CD4-positive, alpha-beta T cell treated with Interleukin-4 for 1 hour (primary cell): ENCODE results near the gene SH3RF1.

Experiments
- DNase-seq, 2 donors: peaks; one replicate each; pipeline ENCODE4 v3.0.0-alpha.2; 2020 to 2022

SH3RF1 gene

DNA sequence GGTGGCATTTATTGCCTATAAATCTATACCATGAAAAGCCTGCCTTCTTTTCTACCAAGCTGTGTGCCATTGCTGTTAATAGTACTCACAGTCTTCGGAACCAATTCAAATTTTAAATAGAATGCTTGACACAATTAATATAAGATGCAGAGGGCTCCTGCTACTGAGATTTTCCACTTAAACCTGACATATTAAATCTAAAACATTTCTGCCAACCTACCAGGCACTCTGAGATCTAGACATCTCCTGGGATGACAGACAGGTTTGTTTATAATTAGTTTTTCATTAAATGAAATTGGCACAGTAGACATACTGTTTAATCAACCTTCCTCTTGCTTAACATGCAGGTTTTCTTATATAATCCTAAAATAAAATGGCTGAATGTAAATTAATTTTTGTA lies 143.4 kb downstream of the SH3RF1 start:
- no peak for DNase-seq

DNA sequence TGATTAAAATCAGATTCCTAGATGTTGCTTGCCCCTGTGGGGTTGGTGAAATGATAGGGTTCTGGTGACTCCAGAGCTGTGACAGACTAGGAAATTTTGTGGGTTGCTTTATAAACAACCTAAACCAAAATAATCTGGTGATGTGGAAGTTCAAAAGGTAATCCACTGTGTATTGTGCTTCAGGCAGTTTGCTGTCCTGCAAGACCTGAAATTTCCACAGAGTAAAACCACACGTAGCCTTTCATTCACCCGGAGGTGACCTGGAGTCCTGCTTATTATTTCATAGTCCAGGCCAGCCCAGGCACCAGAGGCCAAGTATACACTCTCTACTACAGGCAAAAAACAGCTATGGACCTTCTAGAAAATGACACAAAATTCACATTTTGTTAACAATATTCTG lies 146.1 kb downstream of the SH3RF1 start:
- DNase-seq: no peak

DNA sequence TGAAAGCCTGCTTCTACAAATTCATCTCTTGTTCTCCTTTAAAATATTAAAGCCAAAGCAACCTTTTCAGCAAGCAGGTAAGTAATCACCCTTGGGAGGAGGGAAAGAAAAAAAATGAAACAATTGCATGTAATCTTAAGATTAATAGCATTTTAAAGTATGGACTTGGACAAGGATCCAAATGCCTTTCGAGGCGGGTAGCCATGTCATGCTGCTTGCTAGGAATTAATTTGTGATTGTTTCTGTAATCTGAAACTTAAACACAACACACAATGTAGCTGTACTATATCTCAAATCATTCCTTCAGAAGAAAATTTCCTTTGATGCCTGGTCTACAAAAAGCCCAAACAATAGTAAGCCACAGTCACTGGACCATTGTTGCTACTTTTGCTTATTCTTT lies 148.3 kb downstream of the SH3RF1 start:
- no peak for DNase-seq

DNA sequence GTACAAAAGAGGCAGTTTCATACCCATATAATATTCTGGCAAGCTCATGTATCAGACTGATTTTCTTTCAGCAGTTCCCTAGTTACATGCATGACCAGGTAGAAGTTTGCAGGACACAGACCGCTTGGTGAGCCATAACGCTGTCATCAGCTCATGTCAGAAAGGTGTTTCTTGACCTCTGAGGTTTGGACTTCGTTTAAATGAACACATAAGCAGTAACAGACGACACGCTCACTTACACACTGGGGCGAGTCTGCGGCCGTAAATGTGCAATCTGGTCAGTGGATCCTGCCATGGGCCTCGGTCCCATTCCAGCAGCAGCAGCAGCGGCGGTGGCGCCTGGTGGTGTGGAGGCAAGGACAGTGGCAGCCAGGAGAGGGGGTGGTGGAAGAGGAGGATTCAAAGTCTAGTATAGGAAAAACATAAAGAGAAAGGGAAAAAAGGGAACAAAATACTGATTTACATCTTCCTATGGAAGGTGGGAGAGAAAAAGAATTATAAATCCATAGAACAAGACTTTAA lies 148.8 kb downstream of the SH3RF1 start:
- no peak for DNase-seq

DNA sequence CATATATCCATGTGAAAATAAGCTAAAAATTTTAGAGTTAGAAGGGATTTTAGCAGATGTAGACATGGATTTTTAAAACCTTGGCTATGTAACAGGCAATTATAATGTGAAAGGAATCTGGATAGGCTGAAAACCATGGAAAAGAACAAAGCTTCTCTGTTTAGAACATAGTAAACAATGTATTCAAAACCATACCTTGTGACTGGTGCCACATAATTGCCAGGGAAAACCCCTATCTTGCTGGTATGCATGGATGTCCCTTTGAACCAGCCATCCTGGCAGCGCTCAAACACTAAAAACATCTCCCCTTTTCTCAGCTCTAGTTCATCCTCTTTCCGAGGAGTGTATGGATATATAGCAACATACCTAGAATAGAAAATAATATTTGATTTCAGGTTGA lies 150.1 kb downstream of the SH3RF1 start:
- no peak for DNase-seq

DNA sequence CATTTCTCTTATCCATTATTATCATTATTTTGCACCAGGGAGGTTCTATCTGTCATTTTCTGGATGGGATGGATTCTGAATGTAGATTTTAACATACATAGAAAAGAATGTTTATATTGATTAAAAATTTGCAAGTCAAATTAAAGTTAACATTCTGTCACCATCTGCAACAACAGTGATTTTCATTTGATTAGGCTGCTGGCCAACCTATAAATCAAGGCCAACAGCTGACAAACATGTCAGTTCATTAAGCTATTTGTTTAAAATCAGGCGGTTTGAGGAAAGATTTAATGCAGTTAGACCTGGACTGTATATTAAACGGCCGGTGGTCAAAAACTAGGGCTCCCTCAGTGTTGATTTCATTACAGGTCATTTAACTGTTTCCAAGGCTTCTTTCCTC lies 151.2 kb downstream of the SH3RF1 start:
- DNase-seq: no peak

DNA sequence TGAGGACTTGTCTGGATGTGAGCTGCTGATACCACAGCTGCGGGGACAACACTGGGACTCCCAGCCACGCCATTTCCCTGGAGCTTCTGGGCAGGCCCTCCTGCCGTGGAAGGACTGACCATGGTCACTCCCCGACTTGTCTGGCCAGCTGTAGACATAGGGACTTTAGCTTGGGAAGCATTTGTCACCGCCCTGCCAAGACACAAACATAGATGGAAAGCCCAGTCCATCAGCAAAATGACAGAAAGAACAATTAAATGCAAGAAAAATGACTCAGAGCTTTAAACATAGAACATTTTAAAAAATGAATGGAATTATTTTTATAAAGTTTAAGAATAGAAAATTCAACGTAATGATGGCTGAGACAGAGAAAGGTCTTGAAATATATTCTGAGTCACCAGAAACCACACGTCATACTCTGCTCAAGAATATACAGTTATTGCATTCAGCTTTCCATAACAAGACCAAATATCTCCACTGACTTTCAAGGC lies 153.1 kb downstream of the SH3RF1 start:
- no peak for DNase-seq

DNA sequence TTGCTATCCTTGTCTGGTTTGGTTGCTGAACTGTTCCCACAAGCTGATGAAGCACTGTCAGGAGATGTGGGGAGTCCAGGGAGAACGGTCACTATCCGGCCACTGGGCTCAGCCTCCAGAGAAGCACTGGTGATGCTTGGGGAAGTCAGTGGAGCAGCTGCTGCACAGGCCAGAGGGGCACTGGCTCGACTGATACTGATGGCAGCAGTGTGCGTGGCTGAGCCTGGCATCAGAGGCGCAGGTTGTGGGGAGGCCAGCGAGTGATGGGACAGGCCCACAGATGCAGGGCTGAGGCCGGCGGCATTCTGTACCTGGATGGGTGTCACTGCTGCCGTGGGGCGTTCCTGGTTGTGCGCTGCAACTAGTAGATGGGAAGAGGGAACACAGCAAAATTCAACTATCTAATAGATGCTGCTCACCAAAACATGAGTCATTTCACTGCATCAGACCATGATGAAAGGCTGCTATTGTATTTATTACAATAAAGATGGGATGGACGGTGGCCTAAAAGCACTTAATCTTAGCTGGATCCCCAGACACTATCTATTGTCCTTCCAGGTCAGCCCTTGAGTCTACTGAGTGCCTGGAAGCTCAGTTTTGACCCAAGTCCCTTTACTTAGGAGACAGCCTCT lies 154.4 kb downstream of the SH3RF1 start:
- no peak for DNase-seq

DNA sequence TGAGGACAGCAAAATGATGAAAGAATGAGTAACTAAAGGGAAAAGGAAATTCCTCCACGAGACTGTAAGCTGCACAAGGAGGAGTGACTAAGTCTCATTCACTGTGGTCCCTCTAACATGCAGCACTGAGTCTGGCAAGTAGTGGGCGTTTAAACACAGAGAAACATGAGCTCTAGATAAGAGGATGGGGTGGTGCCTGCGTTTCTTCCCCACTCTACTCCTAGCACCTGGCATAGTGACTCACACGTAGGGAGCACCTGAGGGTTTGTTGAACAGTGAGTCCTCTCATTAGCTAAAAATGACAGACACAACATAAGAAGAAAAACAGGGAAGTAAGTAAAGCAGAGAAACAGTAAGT lies 154.9 kb downstream of the SH3RF1 start:
- DNase-seq: no peak

DNA sequence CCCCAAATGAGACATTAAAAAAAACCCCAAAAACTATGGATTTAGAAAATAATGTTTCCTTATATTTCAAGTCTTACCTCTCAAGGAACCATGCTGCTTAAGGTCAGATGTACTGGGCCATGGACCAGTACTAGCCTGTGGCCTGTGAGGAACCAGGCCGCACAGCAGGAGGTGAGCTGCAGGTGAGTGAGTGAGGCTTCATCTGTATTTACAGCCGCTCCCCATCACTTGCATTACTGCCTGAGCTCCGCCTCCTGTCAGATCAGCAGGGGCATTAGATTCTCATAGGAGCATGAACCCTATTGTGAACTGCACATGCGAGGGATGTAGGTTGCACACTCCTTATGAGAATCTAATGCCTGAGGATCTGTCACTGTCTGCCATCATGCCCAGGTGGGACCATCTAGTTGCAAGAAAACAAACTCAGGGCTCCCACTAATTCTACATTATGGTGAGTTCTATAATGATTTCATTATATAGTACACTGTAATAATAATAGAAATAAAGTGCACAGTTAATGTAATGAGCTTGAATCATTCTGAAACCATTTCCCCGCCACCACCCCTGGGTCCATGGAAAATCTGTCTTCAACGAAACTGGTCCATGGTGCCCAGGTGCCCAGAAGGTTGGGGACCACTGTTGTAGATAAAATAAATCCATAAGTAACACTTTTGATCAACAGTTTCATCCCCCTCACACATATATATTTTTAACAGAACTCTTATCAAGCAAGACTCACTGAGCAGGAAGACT lies 155.4 kb downstream of the SH3RF1 start:
- DNase-seq: no peak

DNA sequence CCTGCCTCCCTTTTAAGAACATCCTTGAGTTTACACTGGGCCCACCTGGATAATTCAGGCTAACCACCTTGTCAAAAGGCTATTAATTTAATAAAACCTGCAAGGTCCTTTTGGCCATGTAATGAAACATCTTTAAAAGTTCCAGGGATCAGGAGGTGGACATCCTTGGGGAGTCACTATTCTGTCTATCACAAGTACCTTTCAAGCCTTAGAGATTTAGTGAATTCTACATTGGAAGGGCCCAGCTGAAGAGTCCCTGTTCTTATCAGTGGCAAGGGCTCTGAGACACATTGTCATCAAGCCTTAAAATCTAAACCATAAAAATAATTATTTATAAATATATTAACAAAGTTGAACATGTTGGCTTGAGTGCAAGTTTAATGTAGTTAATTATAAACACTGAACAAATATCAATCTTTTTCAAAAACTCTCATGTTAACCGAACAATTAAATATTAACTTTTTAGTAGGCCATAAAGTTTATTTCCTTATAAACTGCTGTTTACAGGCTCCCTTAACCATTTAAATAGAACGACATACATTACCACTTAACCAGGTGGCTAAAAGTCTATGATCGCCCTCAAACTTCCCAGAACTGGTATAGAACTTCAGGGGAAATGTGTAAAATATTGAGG lies 156.3 kb downstream of the SH3RF1 start:
- DNase-seq: no peak

DNA sequence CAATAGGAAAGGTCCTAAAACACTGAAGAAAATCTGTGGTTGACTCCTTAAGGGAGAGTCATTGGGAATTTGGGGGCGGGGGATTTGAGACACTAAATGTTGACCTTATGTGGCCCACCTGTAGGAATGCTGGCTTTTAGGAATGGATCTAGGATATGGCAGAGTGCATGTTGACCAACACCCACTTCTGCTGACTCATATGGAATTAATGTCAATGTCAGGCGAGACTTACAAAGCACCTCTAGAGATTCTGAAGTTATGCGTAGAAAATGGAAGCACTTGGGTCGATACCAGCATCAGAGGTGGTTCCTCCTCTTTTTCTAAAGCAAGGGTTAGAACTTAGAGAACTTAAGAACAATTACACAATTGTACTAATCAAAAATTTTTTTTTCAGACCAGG lies 160.1 kb downstream of the SH3RF1 start:
- DNase-seq: no peak

DNA sequence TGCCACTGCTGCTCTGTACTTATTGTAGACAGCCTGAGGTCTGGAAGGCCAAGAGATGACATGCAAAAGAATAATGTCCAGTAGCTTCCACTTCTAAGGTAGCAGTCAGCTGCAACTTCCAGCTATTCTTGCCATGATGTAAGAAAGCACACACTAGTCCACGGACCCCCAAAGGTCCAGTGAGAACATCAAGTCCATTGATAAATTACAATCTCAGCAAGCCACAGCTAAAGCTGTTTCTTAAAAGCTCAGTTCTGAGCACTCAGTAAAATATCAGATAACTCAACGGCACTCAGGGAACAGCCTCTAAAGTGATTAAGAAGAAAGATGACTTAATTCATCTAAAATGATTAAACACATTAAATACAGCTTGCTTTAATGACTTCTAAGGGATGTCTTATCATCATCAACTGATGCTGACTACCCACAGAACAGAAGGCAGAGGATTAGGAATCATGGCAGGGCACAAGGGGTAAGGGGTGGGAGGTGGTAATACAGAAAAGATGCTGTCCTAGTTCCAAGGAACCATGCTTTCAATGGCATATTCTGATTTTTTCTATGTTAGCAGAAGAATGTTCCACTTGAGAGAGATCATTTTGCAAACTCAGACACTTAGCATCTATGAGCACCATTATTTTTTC lies 161.6 kb downstream of the SH3RF1 start:
- no peak for DNase-seq

DNA sequence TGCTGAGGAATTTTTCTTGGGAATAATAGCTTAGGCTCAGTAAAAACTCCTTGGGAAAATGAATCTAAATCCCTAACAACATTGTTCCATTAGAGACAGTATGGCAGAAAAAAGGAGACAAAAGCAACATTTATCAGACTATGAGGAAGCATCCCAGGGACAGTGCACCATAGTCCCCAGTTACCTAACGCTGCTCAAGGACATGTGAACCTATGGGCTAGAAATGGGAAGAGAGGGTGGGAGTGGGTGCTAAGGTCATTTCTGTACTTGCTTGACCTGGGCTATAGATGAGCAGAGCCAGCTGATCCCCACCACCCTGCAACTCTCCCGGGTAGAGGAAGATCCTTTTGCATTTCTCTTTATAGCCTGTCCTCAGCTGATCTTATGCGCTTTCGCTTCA lies 162.5 kb downstream of the SH3RF1 start:
- DNase-seq: no peak

DNA sequence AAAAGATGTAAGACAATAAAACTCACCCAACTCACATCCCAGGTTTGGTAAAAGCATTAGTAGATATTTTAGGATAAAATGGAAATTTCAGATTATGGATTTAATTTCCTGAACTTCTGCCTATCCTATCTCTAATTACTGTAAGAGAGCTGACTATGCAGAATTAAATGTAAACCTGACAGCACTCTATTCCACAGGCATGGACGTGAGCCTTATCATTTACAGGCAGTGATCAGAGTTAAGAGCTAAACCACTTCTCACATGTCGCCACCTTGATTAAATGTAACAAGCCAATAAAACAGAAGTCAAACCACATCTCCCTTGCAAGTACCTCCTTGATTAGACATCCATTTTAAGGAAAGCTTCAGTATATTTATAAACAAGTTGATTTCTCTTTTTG lies 163.2 kb downstream of the SH3RF1 start:
- DNase-seq: no peak

DNA sequence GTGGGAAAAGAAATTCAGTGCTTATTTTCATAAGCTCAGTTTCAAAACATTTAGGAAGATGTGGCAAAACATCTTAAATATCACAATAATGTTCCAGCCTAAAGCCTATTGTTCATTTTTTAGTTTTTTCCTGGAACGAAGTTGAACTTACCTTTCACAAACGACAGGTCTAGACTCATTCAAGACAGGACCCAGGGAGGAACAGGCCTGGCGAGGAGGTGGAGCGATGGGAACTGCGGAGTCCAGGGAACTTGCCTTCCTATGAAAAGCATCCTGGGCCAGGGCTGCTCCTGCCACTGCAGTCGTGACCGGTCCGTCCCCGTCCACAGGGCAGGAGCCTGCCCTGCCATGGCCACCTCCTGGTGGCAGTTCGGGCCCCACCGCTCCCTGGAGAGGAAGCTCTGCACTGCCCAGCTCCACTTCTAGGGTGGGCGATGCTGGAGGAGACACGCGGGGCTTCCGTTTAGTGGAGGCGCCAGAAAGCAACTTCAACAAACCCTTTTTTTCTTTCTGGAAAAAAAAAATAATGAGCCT lies 164.0 kb downstream of the SH3RF1 start:
- DNase-seq: no peak

DNA sequence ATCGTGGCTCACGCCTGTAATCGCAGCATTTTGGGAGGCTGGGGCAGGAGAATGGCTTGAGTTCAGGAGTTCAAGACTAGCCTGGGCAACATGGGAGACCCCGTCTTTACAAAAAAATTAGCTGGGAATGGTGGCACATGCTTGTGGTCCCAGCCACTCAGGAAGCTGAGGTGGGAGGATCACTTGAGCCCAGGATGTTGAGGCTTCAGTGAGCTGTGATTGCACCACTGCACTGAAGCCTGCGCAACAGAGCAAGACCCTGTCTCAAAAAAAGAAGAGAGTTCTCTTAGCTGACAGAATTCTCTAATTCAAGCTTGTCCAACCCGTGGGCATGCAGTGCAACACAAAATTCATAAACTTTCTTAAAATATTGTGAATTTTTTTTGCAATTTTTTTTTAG lies 165.1 kb downstream of the SH3RF1 start:
- no peak for DNase-seq

DNA sequence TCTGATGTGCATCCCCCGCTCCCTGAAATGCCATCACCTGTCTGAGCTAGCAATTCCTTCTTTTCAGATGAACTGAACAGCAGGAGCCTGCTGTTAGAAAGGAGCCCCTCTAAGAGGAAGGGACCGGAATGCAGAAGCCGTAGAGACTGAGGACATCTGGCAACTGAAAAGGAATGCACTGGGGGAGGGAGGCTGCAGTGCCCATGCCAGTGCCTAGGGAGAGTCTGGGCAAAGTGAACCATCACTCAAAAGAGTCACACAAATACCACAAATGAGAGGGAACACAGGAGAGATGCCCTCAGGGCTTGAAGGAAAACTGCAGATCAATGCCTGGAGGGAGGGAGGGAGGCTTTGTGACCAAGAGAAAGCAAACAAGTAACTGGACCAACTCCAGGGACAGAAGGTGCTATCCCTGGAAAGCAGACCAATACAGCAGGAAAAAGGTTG lies 166.8 kb downstream of the SH3RF1 start:
- no peak for DNase-seq

DNA sequence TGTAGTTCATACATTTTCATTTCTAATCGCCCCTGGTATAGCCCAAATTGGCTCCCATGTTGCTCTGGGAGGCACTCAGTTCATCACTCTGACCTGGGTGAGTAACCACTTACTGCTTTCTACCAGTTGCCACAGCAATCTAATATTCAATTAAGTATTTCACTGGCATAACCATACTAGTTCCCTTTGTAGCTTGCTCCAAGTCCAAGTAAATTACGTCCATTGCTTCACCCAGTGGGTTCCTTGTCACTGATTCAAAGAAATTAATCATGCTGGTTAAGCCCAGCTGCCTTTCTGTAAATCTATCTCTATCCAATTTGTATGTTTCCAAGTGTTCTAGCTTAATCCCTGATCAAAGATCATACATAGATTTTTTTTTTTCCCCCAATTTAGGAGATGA lies 168.7 kb downstream of the SH3RF1 start:
- no peak for DNase-seq

DNA sequence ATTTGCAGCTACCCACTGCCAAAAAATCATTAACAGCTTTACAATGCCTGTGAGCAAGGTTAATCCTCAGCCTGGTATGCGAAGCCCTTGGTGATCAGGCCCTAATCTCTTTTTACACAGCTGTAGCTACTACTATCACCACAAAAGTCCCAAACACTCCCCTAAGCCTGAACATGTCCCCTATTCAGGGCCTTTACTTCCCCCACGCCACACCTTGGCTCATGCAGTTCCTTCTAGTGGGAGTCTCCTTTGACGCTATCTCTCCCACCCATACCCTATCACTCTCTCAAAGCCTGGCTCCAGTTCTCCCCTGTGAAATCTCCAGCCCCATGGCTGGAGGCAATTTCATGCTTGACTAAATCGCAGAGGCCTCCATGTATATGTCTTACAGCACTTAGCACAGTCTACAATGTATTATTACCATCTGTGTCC lies 170.1 kb downstream of the SH3RF1 start:
- DNase-seq: no peak

DNA sequence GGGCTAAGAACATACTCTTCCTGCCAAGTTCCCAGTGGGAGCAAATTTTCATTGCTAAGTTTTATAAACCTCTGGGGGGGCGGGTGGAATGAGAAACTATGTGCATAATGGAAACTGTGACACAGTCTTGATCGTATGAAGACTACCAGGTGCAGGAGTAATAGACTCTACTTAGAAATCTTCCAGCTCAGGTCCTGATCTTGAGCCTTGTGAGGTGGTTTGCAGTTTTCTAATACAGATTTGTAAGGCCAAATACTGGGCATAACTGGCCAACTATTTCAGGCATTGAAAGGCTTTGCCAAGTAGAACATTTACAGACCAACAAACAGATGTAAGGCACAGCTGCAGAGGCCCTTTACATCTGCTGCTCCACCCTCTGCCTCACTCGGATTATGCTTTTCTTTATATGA lies 171.0 kb downstream of the SH3RF1 start:
- no peak for DNase-seq

DNA sequence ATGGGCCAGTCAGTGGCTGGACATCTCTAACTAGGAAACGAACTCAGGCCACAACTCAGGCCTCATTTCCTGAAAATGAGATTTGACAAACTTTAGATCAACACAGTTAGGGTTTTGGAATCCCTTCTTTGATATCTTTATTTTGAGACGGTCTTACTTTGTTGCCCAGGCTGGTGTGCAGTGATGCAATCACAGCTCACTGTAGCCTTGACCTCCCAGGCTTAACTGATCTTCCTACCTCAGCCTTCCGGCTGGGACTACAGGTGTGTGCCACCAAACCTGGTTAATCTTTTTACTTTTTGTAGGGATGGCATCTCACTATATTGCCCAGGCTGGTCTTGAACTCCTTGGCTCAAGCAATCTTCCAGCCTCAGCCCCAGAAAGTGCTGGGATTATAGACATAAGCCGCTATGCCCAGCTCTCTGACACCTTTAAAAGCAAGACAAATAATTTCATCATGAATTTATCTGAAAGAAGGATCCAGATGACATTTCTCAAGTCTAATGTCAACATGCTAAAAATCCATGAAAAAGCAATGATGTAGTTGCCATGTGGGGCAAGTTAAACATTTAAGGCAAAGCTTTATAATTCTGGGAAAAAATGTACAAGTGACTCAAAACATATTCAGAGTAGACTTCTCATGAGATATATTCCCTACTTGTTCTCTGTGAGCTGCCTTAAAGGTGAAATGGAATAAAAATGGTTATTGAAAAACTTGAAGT lies 171.6 kb downstream of the SH3RF1 start:
- no peak for DNase-seq
